COLO668 (cell line): Measurements from ENCODE around the gene ABCB6.

Experiments
- DNase-seq: peaks from one replicate; lab custom pipeline; 2025; ENCODE audit not compliant: unreplicated experiment; lab: John Stamatoyannopoulos, UW

ABCB6 gene

GRCh38 chr2:219171231-219171651 is 47.5 kb downstream of the ABCB6 start:
- DNase-seq: peak; percentile 33

DNA sequence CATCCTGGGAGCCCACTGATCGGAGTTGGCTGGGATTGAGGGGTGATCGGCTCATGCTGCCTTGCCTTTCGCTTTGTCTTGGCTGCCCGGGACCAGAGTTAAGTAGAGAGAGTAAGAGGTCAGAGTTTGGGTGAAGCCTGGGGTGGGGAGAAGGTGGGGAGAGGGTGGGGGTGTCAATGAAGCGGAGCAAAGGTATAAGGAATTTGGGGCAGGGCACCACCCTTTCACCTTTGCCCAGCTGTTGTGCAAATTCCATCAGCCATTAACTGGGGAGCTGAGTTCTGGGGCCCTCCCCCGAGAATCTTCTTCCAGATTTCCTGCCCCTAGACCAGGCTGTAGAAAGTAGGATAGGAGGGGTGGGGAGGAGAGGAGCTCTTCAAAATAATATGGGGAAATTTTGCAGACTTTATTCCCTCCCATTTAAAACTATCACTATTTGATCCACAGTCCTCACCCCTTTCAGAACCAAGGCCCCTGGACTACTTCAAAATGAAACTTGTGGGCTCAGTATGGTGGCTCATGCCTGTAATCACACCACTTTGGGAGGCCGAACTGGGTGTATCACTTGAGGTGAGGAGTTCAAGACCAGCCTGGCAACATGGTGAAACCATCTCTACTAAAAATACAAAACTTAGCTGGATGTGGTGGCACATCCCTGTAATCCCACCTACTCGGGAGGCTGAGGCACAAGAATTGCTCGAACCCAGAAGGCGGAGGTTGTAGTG is 48.7 kb downstream of the ABCB6 start, which contains the start of gene SLC23A3:
Gene SLC23A3 (minus strand): TSS at position 100 of the 725 bp plus-strand sequence. CDS start 45 bp downstream, at position 55.
- DNase-seq: no peak

DNA sequence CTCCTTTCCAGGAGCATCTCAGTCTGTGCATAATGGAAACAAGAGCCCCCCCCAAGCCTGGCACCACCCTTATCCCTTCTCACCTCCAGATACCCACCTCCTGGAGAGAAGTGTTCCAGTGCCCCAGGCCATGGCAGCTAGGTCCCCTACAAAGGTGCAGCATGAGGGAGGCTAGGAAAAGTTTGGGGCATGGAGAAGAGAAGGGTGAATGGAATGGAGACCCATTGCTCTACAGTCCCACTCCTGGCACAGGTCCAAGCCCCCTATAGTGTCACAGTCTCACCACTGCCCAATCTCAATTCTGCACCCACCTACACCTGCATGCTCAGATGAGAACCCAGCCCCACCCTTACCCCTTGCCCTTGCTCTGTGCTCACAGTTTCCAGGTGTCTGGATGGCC is 49.8 kb downstream of the ABCB6 start:
- no peak for DNase-seq

DNA sequence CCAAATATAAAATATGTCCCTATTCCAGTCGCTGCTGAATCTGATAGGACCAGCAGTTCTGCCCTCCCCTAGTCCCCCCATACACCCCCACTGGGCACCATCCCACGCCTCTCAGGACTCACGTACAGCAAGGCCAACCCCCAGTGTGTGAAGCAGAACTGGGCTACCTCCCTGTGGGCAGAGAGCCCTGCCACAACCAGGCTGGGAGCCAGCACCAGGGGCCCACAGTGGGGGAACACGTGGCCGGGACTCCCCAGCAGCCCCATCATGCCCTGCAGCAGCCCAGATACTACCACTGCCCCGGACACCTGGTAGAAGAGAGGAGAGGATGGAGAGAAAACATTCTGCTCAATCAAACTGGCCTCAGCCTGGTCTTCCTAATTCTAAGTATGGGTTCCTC is 50.2 kb downstream of the ABCB6 start:
- no peak for DNase-seq

- DNase-seq: no peak
These were observed 50.8 kb downstream of the ABCB6 start for GRCh38 chr2:219167997-219168396.

GRCh38 chr2:219165058-219165911 is 53.5 kb downstream of the ABCB6 start:
- no peak for DNase-seq

GRCh38 chr2:219163156-219163555 is 55.6 kb downstream of the ABCB6 start:
- DNase-seq: no peak

GRCh38 chr2:219161097-219161496 is 57.7 kb downstream of the ABCB6 start:
- DNase-seq: no peak

DNA sequence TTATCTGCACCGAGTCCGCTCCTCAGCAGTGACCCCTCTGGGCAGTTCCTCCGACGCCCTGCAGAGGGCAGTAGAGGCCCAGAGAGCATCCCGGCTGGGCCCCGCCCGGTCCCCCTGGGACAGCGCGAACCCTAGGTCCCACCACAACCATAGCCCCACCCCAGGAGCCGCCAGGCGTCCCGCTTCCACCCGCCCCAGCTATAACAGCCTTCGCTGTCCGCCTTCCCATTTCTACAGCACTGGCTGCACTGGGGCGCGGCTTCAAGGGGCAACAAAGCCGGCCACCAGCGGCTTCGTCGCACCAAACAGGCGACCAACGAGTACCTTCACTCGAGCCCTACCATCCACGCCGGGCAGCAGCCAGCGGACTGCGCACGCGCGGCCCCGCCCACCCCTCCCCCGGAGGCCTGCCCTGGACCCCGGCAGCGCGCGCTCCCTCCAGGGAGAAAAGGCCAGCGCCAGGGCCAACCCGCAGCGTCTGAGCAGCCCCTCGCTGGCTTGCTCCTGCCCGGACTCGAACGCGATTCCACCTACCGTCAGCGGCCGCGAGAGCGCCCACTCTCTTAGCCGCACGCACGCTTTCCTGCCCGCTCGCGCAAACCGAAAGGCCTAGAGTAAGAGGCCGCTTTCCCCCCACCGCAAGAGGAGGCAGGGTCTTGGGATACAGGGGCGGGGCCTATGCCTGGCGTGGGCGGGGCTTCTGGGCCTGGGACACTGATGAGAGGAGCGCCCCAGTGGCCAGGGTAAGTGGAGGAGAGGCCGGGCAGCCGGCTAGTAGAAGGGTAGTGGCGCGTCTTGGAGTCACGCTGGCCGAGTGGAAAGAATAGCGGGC is 58.4 kb downstream of the ABCB6 start, which contains the start of gene NHEJ1:
Gene NHEJ1 (minus strand): TSS at position 630 of the 832 bp plus-strand sequence. CDS start 2,453 bp downstream, outside the sequence.
- DNase-seq: peak; percentile 89
